ENCODE measurements around the gene MTM1.

GRCh38 chrX:150607201-150607600 is 38.8 kb downstream of the MTM1 start:
- TF ChIP-seq NFIC (IDR thresholded peaks at IDR 0.05) (no peak), ZNF24 (IDR thresholded peaks at IDR 0.05) (no peak), XRCC5 (IDR thresholded peaks at IDR 0.05; ENCODE audit: low read depth, low read length) (no peak), ZNF717 (CRISPR knock-in tag; IDR thresholded peaks at IDR 0.05) (no peak), CTCF (IDR thresholded peaks at IDR 0.05 in 2 of 3, conservative IDR thresholded peaks at IDR 0.05 in 1 of 3; ENCODE audit: insufficient read depth in 2 of 3, low read depth in 1 of 3, low read length in 3 of 3) (no peak), ZNF551 (CRISPR knock-in tag; IDR thresholded peaks at IDR 0.05) (no peak), CREM (IDR thresholded peaks at IDR 0.05; ENCODE audit: low read depth) (no peak), SMC3 (conservative IDR thresholded peaks at IDR 0.05; ENCODE audit: insufficient read depth, low read depth, low read length) (no peak), LEF1 (IDR thresholded peaks at IDR 0.05) (no peak), NR2C2 (CRISPR knock-in tag; IDR thresholded peaks at IDR 0.05) (no peak), NR2C2 (tag; IDR thresholded peaks at IDR 0.05) (no peak), ZNF449 (CRISPR knock-in tag; IDR thresholded peaks at IDR 0.05) (no peak), FOS (IDR thresholded peaks at IDR 0.05; ENCODE audit: extremely low read depth, insufficient read length) (no peak), DDX20 (tag; IDR thresholded peaks at IDR 0.05; ENCODE audit: low read depth) (no peak), NCOA4 (IDR thresholded peaks at IDR 0.05; ENCODE audit: partially characterized antibody) (no peak)
